Raji (cell line): ENCODE data around the gene MAPKAP1.

Experiments
- POLR2A ChIP-seq: IDR thresholded peaks from 2 replicates; pipeline ENCODE4 v1.6.1; 2011; ENCODE audit warnings: low read depth, low read length, control low read depth; ENCODE audit not compliant: insufficient read depth

MAPKAP1 gene

GRCh38 chr9:125536167-125536772, 170.7 kb downstream of the MAPKAP1 start:
- TF ChIP-seq POLR2A: no peak

- TF ChIP-seq POLR2A: no peak
Observed at GRCh38 chr9:125534971-125535701, 171.9 kb downstream of the MAPKAP1 start.

DNA sequence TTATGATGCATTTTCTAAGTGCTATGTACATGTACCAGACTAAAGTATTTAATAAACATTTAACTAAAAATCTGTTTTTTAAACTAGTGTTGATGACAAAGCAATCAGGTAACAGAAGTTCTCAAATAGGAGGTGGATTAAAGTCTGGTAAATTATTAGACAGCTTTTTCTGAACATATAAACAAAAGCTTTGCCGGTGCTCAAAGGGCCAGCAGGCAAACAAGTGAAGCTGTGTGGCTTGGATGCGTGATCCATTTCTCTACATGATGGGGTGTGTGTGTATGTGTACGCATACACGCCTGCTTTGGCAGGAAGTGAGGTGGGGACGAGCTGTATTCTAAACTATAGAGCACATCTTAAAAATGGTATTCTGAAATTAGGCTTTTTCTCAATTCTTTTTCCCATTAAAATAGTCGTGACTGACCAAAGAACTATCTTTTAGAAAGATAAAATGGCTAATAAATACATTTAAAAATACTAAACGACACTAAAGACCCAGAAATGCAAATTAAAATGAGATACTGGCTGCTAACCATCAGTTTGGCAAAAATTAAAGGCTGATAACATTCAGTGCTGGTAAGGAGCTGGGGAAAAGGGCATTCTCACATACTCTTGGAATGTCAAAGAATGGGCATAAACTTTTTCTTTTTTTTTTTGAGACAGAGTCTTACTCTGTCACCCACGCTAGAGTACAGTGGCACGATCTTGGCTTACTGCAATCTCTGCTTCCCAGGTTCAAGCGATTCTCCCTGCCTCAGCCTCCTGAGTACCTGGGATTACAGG, 174.0 kb downstream of the MAPKAP1 start:
- TF ChIP-seq POLR2A: no peak

DNA sequence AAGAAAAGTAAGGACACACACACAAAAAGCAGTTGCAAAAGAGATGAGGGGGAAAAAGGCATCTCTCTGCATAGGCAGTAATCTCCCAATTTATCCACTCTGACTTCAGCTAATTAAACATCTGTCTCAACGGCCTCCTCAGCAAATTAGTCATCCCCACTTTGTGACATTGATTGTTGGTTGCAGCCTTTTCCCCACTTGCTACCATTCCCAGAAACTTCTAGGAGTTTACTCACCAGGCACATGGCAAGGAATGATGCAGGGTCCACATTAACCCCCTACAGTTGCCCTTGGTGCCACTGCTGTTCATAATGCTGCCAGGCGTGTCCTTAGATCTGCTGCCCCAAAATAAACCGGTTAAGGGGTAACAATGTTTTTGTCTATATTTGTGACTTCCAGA, 174.6 kb downstream of the MAPKAP1 start:
- TF ChIP-seq POLR2A: no peak

- TF ChIP-seq POLR2A: no peak
Observed at GRCh38 chr9:125529589-125530515, 177.2 kb downstream of the MAPKAP1 start.

GRCh38 chr9:125529107-125529506, 177.9 kb downstream of the MAPKAP1 start:
- no peak for TF ChIP-seq POLR2A

GRCh38 chr9:125527471-125528002, 179.5 kb downstream of the MAPKAP1 start:
- no peak for TF ChIP-seq POLR2A

DNA sequence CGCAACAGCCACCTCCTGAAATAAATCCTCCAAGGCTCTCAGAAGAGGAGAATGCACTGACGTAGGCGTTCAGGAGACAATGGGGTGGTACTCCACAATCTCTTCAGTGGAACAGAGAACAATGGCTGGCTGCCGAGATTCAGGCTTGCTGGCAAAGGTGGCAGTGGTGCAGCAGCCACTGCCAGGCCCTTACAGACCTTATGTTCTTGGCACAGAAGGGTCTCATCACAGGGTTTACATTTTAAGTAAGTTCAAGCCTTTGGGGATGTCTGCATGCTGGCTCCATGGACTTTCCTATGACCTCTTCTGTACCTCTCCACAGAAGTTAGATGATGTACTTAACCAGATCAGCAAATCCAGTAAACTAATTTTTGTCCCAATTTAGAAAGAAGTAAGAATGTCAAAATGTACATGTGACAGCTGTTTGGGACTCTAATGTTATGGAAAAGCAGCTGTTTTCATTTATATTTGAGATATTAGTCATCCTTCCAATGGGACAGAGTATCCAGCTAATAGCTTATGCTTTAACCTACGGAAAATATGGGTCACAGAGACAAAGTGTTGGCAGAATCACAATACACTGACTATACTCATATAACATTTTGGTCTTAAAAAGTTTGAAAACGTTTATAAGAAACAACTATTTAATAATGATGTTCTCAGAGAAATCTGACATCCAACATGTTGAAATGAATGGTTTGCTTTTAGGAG, 180.9 kb downstream of the MAPKAP1 start:
- TF ChIP-seq POLR2A: no peak

GRCh38 chr9:125524583-125525355, 182.2 kb downstream of the MAPKAP1 start:
- TF ChIP-seq POLR2A: no peak

- no peak for TF ChIP-seq POLR2A
Observed at GRCh38 chr9:125523681-125524080, 183.3 kb downstream of the MAPKAP1 start.

DNA sequence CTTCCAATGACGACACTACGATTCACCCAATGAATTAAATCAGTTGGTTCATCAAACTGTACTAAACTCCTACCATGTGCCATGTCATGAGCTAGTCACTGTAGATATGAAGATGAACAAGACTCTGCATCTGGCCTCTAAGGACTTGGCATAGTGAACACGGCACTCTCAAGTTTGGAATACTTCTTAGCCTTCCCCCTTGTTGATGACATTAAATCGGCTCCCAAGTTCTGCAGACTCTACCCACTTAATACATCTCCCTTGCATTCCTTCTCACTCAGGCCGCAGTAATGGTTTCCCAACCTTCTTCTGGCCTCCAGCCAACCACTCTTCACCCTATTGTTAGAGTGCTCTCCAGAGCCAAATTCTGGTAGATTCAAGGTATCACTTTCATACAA, 184.7 kb downstream of the MAPKAP1 start:
- TF ChIP-seq POLR2A: no peak

- no peak for TF ChIP-seq POLR2A
Observed at GRCh38 chr9:125521462-125522327, 185.3 kb downstream of the MAPKAP1 start.
